Thyroid gland (tissue), 4 donors: Measurements from ENCODE around the gene ST6GALNAC3. TPM values are rescaled to one million over a fixed set of nuclear protein-coding genes. Genes with fewer than 3 reads are reported as not detected.

ENCODE experiments used
- DNase-seq, 2 donors: peaks; one replicate each; pipeline ENCODE4 v3.0.0-alpha.2; 2019
- H3K27ac ChIP-seq, 3 donors: fragments of 200-600 bp; sonication (generic); 1 replicate in 2 of 3; 2 replicates in 1 of 3; pipeline ENCODE4 v1.5.1; 2016 to 2019; ENCODE audit warnings: mild to moderate bottlenecking in 1 of 3, moderate library complexity in 1 of 3
- H3K27me3 ChIP-seq: fragments of 200-600 bp; sonication (generic); one replicate; pipeline ENCODE4 v1.5.1; 2019
- H3K36me3 ChIP-seq, 2 donors: fragments of 200-600 bp; sonication (generic); one replicate each; pipeline ENCODE4 v1.5.1; 2016 to 2019
- H3K4me1 ChIP-seq, 2 donors: fragments of 200-600 bp; sonication (generic); one replicate each; pipeline ENCODE4 v1.5.1; 2017 to 2019
- H3K4me3 ChIP-seq, 3 donors: fragments of 200-600 bp; sonication (generic); replicated peaks in 1 of 3; 1 replicate in 2 of 3; 2 replicates in 1 of 3; pipeline ENCODE4 v1.5.1; 2016; ENCODE audit warnings: mild to moderate bottlenecking in 1 of 3
- H3K9me3 ChIP-seq: fragments of 200-600 bp; sonication (generic); one replicate; pipeline ENCODE4 v1.5.1; 2017
- POLR2A ChIP-seq, 2 donors: fragments of 450-650 bp; IDR thresholded peaks; one replicate each; pipeline ENCODE4 v1.6.1; 2017; ENCODE audit warnings: antibody characterized with exemption in 2 of 2, mild to moderate bottlenecking in 2 of 2, moderate library complexity in 1 of 2
- WGBS, 2 donors: methylation state at CpG; one replicate each; pipeline ENCODE4 v1.1.5; 2017; 5-methylcytosine and 5-hydroxymethylcytosine counted together
- intact Hi-C: fragments of 100-400 bp; cut with DNase I; formaldehyde crosslinking; loops from one replicate; pipeline ENCODE4 v1.15.1; 2023
- total RNA-seq, 4 donors: library from RNA; depleted of rRNA; stranded (reverse); fragments of >200 nt; gene quantifications; one replicate each; pipeline ENCODE4 v1.2.3, GENCODE V29; 2016
- TF ChIP-seq, protein P1 (sequence below), 6 experiments: fragments of 200-600 bp in 3 of 6; fragments of 450-650 bp in 3 of 6; sonication (generic) in 3 of 6; IDR thresholded peaks; one replicate each; pipeline ENCODE4 v1.5.1; 2016 to 2019; ENCODE audit warnings: antibody characterized with exemption in 6 of 6, mild to moderate bottlenecking in 2 of 6, inconsistent platforms in 1 of 6, moderate library complexity in 1 of 6

Gene ST6GALNAC3
- total RNA-seq, 4 donors from 2014 or later, result 17.4 to 35.6 (median 31.6) TPM

DNA sequence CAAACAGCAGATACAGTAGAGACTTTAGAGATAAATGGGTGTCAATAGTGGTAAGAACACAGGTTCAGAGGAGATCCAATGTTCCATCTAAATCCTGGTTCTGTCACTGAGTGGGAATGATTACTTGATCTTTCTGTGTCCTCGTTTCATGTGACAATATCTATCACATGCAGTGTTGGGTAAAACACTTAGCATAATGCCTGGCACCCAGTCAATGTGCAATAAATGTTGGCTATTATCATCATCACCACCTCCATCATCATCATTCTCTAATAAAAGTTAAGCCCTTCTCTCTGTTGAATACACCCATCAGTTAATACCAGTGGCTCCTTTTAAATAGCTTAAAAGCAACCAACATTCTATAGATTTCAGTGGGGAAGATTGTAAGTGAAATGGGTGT is 184.7 kb downstream of the ST6GALNAC3 start:
- no peak overlapping the region for H3K27ac ChIP-seq
- H3K9me3 ChIP-seq, result no peaks in the 10 kb centered on the region
- 88 to 97% methylated on average over 1 of the region's 1 CpG for WGBS, 2 donors
- H3K4me1 ChIP-seq, result peaks cover 0 to 3% of the 10 kb centered on the region in 2 donors
- no peaks in the 10 kb centered on the region for H3K36me3 ChIP-seq
- DNase-seq, result no peak
- intact Hi-C loops, result no loop called here
- H3K27me3 ChIP-seq, result no peaks in the 10 kb centered on the region
- H3K4me3 ChIP-seq, result no peak overlapping the region
- TF ChIP-seq, protein P1, sequence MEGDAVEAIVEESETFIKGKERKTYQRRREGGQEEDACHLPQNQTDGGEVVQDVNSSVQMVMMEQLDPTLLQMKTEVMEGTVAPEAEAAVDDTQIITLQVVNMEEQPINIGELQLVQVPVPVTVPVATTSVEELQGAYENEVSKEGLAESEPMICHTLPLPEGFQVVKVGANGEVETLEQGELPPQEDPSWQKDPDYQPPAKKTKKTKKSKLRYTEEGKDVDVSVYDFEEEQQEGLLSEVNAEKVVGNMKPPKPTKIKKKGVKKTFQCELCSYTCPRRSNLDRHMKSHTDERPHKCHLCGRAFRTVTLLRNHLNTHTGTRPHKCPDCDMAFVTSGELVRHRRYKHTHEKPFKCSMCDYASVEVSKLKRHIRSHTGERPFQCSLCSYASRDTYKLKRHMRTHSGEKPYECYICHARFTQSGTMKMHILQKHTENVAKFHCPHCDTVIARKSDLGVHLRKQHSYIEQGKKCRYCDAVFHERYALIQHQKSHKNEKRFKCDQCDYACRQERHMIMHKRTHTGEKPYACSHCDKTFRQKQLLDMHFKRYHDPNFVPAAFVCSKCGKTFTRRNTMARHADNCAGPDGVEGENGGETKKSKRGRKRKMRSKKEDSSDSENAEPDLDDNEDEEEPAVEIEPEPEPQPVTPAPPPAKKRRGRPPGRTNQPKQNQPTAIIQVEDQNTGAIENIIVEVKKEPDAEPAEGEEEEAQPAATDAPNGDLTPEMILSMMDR (IDR thresholded peaks at IDR 0.05), result no peak
- TF ChIP-seq POLR2A (IDR thresholded peaks at IDR 0.05), result no peak

DNA sequence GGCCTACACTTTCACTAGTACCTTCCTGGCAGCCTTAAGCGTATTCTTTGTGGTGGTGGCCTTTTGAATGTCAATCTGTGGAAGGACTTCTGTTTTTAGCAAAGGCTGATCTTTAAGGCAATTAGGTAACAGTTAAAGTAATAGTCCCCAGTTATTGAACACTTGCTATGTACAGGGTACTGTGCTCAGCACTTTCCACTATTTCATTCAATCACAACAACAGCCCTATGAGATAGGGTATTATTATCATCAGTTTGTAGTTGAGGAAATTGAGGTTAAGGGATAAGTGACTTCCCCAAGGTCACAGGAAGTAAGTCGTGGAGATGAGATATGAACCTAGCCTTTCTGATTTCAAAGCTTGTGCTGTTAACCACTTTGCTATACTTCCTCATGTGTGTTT is 185.7 kb downstream of the ST6GALNAC3 start:
- H3K36me3 ChIP-seq, result no peaks in the 10 kb centered on the region
- no peak overlapping the region for H3K27ac ChIP-seq
- H3K27me3 ChIP-seq, result no peaks in the 10 kb centered on the region
- no peak overlapping the region for H3K4me3 ChIP-seq
- H3K9me3 ChIP-seq, result no peaks in the 10 kb centered on the region
- WGBS, 2 donors, result 81 to 83% methylated on average over 2 of the region's 2 CpGs
- intact Hi-C loops, result no loop called here
- H3K4me1 ChIP-seq, result no peaks in the 10 kb centered on the region
- no peak for TF ChIP-seq POLR2A (IDR thresholded peaks at IDR 0.05)
- TF ChIP-seq, protein P1 (IDR thresholded peaks at IDR 0.05), result no peak
- no peak for DNase-seq

DNA sequence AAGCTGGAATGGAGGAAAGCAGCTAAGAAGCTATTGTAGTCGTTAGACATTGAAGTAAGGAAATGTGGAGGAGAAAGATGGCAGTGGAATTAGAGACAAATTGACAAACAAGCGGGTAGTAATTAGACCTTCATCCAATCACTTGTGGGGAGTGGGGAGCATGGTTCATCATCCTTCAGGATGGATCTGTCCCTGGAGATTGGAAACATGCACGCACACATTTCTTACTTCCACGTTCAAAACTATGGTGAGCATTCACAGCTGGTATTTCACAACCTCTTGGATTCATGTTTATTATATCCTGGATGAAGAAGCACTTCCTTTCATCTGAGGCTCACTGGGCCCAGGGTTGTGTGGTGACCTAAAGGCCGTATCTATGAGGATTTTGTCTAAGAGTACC is 188.1 kb downstream of the ST6GALNAC3 start:
- Histone ChIP-seq H3K4me1 (peaks cover 0 to 10% of the 10 kb centered on the region in 2 donors), H3K36me3 (no peaks in the 10 kb centered on the region), H3K27me3 (no peaks in the 10 kb centered on the region), H3K4me3 (no peak overlapping the region), H3K9me3 (no peaks in the 10 kb centered on the region), H3K27ac (no peak overlapping the region)
- WGBS, 2 donors, result 90 to 92% methylated on average over 5 of the region's 5 CpGs
- DNase-seq, result no peak
- intact Hi-C loops, result no loop called here
- TF ChIP-seq POLR2A (IDR thresholded peaks at IDR 0.05), result no peak
- TF ChIP-seq, protein P1 (IDR thresholded peaks at IDR 0.05), result no peak

DNA sequence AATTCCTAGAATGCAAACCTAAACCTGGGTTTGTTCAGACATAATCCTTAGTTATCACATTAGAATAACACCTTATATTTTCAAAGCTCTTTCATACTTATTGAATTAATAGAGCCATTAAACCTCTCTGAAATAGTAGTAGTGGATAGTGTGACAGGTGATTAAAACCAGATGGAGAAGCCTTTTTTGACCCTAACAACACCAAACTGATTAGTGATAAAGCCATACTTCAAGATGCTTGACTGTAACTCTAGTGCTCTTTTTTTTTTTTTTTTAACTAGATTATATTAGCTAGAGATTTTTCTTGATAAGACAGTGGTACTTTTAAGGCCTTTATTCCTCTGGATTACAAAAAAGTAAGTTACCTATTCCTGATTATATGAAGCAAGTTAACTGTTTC is 190.1 kb downstream of the ST6GALNAC3 start:
- TF ChIP-seq POLR2A (IDR thresholded peaks at IDR 0.05), result no peak
- TF ChIP-seq, protein P1 (IDR thresholded peaks at IDR 0.05), result no peak
- no peak for DNase-seq
- no peak overlapping the region for H3K27ac ChIP-seq
- no peak overlapping the region for H3K4me3 ChIP-seq
- H3K4me1 ChIP-seq, result peaks cover 14 to 26% of the 10 kb centered on the region in 2 donors
- no peaks in the 10 kb centered on the region for H3K36me3 ChIP-seq
- no peaks in the 10 kb centered on the region for H3K27me3 ChIP-seq
- no peaks in the 10 kb centered on the region for H3K9me3 ChIP-seq
- intact Hi-C loops, result no loop called here

DNA sequence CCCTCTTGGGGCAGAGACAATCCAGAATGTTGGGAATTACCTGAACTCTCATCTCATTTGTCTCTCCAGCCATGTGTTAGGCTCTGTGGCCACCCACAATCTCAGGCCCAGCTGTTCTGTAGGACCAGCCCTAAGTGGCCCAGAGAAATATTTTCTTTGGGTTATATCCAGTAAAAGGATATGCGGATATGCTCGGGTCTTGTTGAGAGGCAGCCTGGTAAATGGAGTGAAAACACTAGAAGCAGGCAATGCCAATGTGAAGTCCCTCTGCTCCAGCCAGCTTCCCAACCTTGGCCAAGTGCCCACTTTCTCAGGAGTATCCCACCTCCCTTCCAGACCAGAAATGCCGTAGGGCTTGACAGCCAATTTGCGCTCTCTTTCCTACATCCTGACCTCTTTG is 192.2 kb downstream of the ST6GALNAC3 start:
- H3K4me3 ChIP-seq, result no peak overlapping the region
- DNase-seq, result no peak
- H3K27me3 ChIP-seq, result no peaks in the 10 kb centered on the region
- no peaks in the 10 kb centered on the region for H3K36me3 ChIP-seq
- no peaks in the 10 kb centered on the region for H3K9me3 ChIP-seq
- H3K27ac ChIP-seq, result no peak overlapping the region
- H3K4me1 ChIP-seq, result peaks cover 15 to 36% of the 10 kb centered on the region in 2 donors
- WGBS, 2 donors, result 67 to 72% methylated on average over 4 of the region's 4 CpGs
- TF ChIP-seq, protein P1 (IDR thresholded peaks at IDR 0.05), result no peak
- TF ChIP-seq POLR2A (IDR thresholded peaks at IDR 0.05), result no peak
- intact Hi-C loops, result no loop called here
